ENCODE results near the gene LCE1F.

The LCE1F gene

DNA sequence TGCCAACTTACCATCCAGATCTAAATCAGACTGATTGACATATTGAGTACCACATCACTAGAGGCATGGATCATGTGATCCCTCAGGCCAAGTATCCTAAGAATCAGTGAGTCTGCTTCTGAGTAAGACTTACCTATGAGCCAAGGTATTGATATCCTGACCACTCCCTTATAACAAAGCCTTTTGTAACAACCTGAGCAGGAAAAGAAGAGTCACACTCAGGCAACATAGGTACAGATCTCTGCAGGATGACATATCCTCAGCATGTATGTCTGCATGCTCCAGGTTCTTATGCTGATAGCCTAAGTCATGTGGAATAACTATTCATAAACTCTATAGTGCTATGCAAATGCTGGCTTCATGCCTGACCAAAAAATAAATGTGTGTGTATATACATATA is 50.0 kb downstream of the LCE1F start:
- DNase-seq (ENCODE audit: low read depth): no peak
- TF ChIP-seq, protein P1, sequence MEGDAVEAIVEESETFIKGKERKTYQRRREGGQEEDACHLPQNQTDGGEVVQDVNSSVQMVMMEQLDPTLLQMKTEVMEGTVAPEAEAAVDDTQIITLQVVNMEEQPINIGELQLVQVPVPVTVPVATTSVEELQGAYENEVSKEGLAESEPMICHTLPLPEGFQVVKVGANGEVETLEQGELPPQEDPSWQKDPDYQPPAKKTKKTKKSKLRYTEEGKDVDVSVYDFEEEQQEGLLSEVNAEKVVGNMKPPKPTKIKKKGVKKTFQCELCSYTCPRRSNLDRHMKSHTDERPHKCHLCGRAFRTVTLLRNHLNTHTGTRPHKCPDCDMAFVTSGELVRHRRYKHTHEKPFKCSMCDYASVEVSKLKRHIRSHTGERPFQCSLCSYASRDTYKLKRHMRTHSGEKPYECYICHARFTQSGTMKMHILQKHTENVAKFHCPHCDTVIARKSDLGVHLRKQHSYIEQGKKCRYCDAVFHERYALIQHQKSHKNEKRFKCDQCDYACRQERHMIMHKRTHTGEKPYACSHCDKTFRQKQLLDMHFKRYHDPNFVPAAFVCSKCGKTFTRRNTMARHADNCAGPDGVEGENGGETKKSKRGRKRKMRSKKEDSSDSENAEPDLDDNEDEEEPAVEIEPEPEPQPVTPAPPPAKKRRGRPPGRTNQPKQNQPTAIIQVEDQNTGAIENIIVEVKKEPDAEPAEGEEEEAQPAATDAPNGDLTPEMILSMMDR (IDR thresholded peaks at IDR 0.05; ENCODE audit: low read length, missing control alignments): no peak

More for the DNA sequence above, 50.0 kb downstream of the LCE1F start:
- H3K4me3 ChIP-seq (replicated peaks; ENCODE audit: low read depth, low read length): no peak overlapping the region
